NCI-H2029 treated with DMSO at 0.1 percent for 48 hours (cell line): ENCODE results near the gene PGAP1.
"Not testable (repeated sequence)": the region's sequence is repeated elsewhere in the genome, so short reads cannot be mapped to it uniquely, and the experiment has no call there.

Source experiments
- DNase-seq: peaks from one replicate; lab custom pipeline; 2025; lab: John Stamatoyannopoulos, UW

The PGAP1 gene

DNA sequence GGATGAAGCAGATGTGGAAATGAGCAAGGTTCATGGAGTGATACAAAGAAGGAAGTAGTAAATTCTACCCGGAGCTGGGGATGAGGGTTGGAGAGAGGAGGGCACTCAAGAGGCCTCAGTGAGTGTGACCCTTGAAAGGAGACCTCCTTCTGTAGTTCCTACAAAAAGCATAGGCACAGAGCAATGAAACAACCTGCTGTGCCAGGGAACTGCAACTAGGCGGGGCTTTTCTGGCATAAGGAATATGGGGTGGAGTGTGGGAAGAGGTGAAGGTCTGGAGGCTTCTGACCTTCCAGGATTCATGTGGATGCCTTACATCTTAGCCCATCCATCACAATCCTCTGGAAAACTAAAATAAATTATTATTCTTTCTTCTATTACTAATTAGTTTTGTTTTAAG lies 25.5 kb upstream of the PGAP1 start:
- DNase-seq = no peak

DNA sequence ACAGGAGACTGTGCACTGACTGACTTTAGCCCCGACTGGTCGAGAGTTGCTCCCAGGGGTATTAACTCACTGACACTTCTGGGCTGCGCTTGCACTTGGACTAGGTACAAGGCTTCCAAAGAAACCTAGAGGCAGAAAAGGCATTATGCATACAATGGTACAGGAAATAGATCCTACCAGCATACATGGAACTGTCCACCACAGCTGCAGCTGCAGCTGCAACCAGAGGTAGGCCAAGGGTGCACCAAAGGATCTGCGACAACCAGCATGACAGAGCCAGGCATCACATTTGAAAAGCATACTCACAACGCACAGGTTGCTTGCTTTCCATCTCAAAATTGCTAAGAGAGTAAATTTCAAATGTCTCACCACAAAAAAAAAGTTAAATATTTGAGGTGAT lies 22.6 kb upstream of the PGAP1 start:
- DNase-seq = no peak

DNA sequence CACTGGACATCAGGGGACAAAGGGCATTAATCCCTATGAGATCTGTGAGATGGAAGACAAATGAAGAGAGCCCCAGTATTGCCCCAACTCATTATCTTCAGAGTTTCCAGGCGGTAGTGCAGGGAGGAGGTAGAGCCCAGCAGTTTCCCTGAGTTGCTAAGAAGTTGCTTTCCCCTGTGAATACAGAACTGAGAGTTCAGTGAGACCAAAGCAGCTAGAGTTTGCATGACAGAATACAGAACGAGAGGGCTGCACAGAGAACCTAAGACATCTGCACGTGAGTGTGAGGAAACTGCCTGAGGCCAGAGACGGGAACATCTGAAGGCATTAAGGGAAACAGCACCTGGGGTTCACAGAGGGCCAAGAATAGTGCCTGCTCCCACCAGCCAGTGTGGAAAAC lies 18.1 kb upstream of the PGAP1 start:
- no peak for DNase-seq

DNA sequence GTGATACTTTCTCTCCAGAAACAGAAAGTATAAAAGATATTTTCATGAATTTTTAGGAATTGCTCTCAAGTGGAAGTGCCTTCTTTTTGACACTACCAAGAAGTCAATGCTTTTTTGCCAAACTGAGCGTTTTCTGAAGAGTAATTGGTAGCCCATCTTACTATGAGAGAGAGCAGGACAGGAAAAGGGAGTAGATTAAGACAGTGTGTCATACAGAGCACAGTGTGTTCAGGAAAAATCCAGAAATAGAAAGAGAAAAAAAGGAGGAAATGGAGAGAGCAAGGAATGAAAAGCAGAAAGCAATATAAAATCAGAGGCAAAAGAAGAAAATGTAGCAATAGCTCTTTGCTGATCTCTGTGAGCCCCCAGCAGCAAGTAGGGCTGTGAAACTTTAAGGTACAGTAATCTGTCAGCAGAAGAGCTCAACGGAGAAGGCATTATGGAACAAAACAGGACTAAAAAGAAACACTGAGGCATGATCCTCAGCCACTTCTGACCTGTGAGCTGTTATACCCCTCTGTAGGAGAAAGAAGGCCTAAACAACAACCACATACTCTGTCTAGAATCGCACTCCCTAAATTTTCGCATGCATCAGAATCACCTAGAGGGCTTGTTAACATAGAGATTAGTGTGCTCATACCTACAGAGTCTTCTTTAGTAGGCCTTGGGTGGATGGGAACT lies 15.0 kb upstream of the PGAP1 start:
- DNase-seq = no peak

DNA sequence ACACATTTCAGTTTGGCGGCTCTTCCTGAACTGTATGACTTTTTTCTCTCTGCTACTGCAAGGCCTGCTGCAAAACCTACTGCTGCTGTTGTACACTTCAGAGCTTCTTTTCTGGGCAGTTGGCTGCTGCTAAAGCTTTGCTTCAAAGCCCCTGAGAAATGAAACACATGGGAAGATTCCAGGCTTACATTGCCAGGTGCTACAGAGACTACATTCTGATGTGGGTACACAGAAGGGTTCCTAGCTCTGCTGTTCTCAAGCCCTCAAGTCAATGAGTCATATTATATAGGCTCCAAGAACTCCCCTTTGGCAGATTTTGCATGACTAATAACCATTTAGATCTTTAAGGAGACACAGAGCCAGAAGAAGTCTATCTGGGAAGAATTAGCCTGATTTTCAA lies 12.9 kb upstream of the PGAP1 start:
- no peak for DNase-seq

DNA sequence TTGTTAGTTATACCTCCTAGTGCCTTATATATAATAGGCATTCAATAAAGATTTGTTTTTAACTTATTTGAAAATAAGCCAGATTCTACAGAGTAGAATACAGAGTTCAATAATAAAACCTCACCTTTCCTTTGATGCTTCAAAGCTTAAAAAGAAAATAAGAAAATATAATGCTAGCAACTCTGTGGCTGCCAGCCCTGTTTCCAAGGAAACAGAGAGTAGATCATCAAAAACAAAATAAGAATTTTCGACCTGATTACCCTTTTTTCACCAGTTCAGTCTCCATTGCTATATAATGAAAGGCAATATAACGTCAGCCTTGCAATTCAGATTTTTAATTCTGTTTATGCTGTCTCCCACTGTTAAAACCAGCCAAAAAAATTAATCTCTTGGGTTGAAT lies 8.9 kb upstream of the PGAP1 start:
- no peak for DNase-seq

DNA sequence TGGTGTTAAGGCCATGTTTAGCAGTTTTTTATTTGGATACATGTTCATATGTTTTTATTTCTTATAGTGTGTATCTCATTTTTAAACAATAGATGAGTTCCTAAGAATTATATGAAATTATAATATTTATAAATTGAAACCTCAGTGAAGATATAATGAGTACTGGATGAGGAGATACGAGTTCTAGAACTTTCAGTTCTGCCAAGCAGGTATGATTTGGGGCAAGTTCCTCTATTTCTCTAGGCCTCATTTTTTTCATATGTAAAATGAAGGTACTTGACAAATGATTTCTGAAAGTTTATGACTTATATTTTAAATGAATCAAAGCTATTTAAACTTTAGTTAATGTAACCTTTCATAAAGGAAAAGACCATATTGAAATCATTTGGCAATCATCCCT lies 8.2 kb upstream of the PGAP1 start:
- DNase-seq = no peak

DNA sequence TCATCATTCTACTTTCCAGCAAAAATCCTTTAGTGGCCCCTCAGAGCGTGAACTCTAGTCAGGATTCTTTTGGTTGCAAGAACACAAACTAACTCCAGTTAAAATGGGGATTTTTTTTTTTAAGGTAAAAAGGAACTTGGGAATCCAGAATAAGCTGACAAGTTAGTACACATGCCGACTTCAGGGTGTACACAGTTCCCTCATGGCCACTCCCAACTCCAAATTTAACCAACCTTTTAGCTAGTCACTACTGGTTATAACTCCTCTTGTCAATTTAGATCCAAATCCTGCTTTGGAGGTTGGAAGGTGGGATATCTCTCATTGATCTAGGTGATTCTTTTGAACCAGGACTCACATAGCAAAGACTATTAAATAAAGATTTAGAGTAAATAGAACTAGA lies 5.0 kb upstream of the PGAP1 start:
- DNase-seq = no peak

DNA sequence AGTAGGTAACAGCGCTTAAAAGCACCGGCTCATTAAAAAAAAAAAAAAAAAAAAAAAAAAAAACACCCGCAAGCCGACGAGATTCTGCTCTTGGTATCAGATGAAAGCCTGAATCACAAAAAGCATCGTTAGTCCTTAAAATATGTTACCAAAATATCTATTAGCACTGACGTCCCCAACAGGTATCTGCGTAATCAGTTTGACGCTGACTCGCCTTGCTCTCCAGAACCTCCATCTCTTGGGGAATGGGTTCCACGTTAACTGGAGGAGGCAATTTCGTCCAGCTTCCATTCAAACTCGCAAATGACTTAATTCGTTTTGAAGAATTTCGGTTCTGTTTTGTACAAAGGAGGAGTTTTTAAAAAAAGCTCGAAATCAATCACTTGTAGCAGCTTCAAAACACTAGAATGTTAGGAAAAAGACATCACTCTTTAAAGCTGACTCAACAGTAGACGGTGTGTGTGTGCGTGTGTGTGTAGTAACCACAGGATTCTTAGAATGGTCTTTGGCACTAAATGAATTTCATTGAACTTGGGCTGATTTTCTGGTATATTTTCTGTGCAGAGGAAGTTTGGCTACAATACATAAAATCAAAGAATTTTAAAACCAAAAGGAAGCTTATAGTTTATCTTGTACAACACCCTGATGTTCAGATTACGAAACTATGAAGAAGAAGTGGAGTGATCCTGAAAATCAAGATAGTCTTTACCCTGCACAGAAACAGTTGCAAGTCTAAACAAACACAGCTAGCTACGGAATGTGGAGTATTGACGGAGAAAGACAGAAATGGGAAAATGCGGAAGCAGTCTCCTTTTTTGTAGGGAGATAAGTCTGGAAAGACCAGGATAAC lies 1.1 kb upstream of the PGAP1 start:
- peak; percentile 52 for DNase-seq

DNA sequence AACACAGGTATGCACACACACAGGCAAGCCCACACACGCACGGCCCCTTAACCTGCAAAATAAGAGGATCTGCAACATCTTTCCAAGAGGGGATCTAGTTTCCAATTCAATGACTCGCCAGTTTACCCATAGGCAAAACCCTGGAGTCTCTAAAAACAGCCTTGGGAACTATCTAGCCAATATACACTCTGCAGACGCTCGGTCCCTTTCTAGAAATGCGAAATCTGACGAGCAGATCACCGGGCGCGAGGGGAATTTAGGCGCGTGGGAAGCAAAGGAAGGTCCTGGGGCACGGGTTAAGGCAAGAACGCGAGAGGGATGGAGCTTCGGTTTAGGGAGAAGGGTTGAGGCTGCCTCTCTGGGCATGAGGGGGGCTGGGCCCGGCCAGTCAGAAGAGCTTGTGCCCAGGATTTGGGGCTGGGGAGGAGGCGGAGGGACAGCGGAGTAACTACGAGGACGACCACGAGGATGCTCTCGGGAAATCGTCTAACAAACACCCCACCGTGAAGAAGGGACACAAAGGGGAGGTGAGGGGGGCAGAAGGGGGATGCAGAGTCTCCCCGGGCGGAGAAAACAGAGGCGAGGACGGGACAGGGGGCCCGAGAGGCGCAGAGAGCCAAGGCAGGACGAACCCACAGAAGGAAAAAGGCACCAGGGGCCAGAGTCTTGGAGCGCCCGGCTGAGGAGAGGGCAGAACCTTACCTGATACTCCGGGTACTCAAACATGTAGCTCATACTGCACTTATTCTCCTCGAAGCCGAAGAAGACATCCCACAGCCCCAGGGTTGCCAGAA lies 542 bp downstream of the PGAP1 start:
- peak; percentile 48 for DNase-seq

DNA sequence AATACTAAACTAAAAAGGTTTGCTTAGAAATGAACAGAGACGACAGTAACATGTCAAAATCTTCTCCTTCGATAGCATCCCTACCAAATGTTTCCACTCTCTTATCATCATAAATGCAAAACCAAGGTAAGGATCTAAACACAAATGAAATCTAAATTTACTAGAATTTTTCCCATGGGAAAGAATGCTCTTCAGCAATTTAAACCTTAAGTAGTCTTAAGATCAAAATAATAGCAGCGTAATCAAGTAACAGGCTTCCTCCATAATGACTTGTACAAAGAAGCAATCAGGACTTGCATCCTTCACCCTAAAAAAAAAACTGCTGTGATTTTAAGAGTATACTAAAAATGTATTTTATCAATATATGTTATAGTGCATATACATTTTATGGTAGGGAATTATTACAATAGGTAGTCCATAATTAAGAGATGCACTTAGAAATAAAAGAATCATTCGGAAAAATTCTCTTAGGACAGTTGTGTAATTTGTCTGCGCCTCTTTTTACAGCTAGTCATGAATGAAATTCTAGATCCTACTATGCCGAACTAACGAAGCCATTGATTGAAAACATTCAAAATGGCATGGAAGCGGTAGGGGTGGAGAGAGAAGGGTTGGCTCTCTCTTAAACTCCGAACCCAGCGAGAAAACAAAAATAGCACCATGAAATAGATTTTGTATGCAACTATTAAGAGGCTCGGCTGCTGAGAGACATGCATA lies 1.3 kb downstream of the PGAP1 start:
- peak; percentile 12 for DNase-seq

DNA sequence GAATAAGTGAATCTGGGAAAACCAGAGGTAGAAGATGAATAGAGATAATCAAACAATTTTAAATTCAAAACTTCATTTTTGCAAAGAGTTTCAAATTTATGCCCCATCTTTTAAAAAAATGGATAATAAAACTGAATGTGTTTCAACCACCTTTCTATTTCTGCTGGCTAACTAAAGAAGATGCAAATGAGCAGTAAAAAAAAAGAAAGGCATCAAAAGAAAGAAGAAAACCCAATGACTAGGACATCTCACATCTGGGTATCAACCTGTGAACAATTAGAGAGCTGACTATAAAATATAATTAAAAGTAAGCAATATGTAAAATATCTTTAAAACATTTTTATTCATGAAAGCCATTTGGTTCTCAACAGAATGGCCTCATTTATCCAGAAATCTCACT lies 2.5 kb downstream of the PGAP1 start:
- no peak for DNase-seq

DNA sequence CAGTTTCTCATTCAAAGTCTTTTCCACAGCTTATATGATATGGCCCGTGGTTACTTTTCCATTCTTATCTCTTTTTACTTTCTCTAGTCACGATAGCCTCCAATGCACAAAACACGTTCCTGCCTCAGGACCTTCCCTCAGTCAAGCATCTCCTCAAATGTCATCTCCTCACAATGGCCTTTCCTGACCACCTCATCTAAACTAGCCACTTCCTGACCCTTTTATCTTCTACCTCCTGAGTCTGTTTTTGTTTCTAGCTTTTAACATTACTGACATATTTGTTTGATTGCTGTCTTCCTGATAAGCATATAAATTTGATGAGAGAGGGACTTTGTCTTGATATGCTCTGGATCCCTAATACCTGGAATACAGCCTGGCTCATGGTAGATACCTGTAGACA lies 7.6 kb downstream of the PGAP1 start:
- no peak for DNase-seq

DNA sequence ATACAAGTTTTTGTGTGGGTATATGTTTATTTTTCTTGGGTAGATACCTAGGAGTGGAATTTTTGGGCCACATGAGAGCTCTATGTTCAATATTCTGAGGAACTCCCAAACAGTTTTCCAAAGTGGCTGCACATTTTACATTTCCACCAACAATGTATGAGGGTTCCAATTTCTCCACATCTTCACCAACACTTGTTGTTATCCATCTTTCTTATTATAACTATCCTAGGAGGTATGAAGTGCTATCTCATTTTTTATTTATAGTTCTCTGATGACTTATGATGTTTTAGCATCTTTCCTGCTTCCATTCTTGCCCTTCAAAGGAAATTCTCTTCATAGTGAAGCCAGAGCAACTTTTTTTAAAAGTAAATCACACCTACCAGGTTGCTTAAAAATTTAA lies 8.7 kb downstream of the PGAP1 start:
- DNase-seq = no peak

DNA sequence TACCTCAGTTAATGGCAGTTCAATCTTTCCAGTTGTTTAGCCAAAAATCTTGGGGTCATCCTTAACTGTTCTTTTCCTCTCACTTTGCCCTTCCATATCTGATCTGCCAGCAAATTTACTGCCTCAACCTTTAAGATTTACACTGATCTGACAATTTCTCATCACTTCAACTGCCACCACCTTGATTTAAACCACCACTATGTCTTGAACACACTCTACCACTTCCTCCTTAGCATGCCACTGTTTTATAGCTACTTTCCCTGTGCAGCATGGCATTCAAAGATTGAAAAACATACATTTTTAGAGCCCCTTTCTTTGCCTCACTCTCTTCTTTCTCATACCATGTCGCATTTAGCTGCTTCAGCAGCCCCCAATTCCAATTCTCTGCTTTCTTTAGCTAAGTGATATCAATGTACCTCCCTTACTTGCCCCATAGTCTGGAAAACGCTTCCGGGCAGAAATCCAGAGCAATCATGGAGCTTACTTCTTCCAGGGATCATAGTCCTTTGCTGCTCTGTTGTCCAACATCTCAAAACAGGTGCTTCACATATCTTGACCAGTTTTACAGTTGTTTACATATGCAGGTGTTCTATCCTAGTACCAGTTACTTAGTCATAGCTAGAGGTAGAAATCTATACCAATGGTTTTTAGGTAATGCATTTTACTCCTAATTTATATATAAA lies 10.9 kb downstream of the PGAP1 start:
- DNase-seq = no peak

DNA sequence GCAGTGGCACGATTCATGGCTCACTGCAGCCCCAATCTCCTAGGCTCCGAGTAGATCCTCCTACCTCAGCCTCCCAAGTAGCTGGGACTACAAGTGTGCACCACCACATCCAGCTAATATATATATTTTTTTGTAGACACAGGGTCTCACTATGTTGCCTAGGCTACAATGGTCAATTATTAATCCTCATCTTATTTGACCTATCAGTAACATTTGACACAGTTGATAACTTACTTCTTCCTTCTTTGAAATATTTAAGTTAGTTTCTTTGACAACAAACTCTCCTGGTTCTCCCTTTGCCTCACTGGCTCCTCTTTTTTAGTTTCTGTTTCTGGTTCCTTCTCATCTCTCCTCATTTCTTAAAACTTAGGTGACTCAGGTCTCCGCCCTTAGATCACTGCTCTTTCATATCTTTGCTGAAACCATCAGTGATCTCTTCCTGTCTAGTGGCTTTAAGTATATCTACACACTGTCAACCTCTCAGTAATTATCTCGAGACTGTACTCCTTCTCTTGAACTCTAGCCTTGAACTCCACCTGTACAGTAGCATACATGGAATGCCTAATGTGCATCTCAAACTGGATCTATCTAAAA lies 11.5 kb downstream of the PGAP1 start:
- DNase-seq = no peak

DNA sequence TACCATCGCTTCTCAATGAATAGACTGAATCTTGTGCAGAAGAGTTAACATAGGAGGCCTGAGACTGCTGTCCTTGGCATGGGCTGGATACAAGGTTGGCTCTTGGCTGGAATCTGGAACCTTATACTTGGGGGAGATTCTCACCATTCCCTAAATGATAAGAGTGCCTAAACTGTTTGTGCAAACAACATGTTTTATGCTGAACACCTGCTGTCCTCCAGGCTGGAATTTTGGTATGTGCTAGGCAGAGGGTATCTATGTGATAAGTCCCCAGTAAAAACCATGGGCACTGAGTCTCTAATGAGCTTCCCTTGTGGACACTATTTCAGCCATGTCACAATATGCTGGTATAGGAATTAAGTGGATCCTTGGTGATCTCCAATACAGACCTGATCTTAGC lies 12.8 kb downstream of the PGAP1 start:
- DNase-seq = no peak

DNA sequence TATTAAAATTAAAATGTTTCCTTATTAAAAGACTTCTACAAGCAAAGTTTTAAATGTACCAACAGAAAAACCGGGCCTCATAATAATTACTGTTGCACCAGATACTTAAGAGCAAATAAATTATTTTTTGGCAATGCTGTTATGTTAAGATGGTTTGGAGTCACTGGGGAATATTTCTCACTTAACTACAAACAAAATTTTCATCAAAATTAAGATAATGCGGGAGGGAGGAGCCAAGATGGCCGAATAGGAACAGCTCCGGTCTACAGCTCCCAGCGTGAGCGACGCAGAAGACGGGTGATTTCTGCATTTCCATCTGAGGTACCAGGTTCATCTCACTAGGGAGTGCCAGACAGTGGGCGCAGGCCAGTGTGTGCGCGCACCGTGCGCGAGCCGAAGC lies 21.1 kb downstream of the PGAP1 start:
- DNase-seq = not testable (repeated sequence)

DNA sequence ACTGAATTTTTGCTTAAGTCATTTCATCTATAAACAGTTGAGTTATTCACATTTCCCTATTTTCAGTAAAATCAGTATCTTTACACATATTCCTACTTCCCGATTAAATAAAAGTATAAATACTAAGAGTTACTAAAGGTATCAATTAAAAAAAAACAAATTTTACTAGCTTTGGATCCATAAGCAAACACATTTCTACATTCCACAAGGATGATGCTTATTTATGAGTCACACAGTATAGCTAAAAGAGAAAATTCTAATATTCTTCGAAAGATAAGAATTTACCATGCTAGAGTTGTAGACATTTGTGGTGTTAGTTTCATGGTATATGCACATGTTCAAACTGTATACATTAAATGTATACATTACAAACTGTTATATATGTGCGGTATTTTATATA lies 23.7 kb downstream of the PGAP1 start:
- no peak for DNase-seq

DNA sequence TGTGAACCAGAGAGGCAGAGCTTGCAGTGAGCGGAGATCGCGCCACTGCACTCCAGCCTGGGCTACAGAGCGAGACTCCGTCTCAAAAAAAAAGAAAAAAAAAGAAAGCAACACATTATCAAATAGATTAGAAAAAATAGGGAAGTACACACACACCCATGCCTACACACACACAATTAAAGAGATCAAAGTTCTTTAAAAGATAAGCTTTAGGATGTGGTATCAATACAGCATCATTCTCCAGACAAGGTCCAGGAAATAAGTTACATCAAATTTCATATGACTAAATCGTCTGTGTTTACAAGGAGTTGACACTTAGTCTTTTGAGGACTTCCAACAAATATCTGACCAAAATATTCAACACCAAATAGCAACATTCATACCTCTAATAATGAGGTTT lies 25.7 kb downstream of the PGAP1 start:
- no peak for DNase-seq

DNA sequence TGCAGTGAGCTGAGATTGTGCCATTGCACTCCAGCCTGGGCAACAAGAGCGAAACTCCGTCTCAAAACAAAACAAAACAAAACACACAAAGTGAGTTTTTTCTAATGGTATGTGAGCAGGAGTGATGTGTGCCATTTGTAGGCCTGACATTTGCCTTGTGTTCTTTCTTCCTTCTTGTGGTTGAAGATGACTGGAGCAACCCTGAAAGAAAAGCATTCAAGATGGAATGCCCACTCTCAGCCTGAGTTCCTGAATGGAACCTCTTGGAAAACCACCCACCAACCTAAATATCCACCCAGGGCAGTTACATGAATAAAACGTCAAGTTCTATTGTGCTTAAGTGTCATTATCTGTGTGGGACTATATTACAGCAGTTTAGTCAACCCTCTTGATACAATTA lies 26.5 kb downstream of the PGAP1 start:
- DNase-seq = no peak
